Spleen (tissue), 11 donors: ENCODE results near the gene SLC5A6. TPM values are rescaled to one million over a fixed set of nuclear protein-coding genes. Genes with fewer than 3 reads are reported as not detected.

Source experiments
- DNase-seq: peaks from one replicate; pipeline ENCODE4 v3.0.0-alpha.2; 2020
- H3K27ac ChIP-seq, 8 donors: fragments of 200-600 bp; sonication (generic) in 7 of 8; 1 replicate in 4 of 8; 2 replicates in 4 of 8; pipeline versions ENCODE4 v1.5.0 to v1.8.0; 2016 to 2021; ENCODE audit warnings: inconsistent platforms in 4 of 8, mild to moderate bottlenecking in 4 of 8, moderate library complexity in 1 of 8
- H3K27me3 ChIP-seq, 7 donors: fragments of 200-600 bp; sonication (generic) in 6 of 7; replicated peaks in 1 of 7; 1 replicate in 4 of 7; 2 replicates in 3 of 7; pipeline versions ENCODE4 v1.5.0 to v1.8.0; 2016 to 2021; ENCODE audit warnings: inconsistent platforms in 3 of 7, mild to moderate bottlenecking in 1 of 7
- H3K36me3 ChIP-seq, 6 donors: fragments of 200-600 bp; sonication (generic) in 5 of 6; 1 replicate in 4 of 6; 2 replicates in 2 of 6; pipeline versions ENCODE4 v1.5.0 to v1.8.0; 2016 to 2021; ENCODE audit warnings: inconsistent platforms in 2 of 6
- H3K4me1 ChIP-seq, 6 donors: fragments of 200-600 bp; sonication (generic) in 5 of 6; 1 replicate in 3 of 6; 2 replicates in 3 of 6; pipeline versions ENCODE4 v1.5.0 to v1.8.0; 2016 to 2021; ENCODE audit warnings: inconsistent platforms in 3 of 6
- H3K4me3 ChIP-seq, 8 donors: fragments of 200-600 bp; sonication (generic) in 7 of 8; 1 replicate in 4 of 8; 2 replicates in 4 of 8; pipeline versions ENCODE4 v1.5.0 to v1.8.0; 2016 to 2021; ENCODE audit warnings: inconsistent platforms in 4 of 8, mild to moderate bottlenecking in 4 of 8, moderate library complexity in 2 of 8
- H3K9me3 ChIP-seq, 8 donors: fragments of 200-600 bp; sonication (generic) in 7 of 8; 1 replicate in 4 of 8; 2 replicates in 4 of 8; pipeline versions ENCODE4 v1.5.0 to v1.8.0; 2016 to 2021; ENCODE audit warnings: inconsistent platforms in 4 of 8
- POLR2A ChIP-seq, 3 donors: fragments of 450-650 bp; IDR thresholded peaks; one replicate each; pipeline ENCODE4 v1.5.1; 2017; ENCODE audit warnings: antibody characterized with exemption in 3 of 3, mild to moderate bottlenecking in 1 of 3
- POLR2AphosphoS5 ChIP-seq, 3 donors: sonication (generic); formaldehyde crosslinking; IDR thresholded peaks; one replicate each; pipeline ENCODE4 v1.5.1; 2017; ENCODE audit warnings: antibody characterized with exemption in 3 of 3
- WGBS, 5 donors: extraction: QIAGEN DNeasy Blood & Tissue Kit in 3 of 5; methylation state at CpG; one replicate each; pipeline versions ENCODE4 v1.1.5 to v1.1.7; 2013 to 2018; 5-methylcytosine and 5-hydroxymethylcytosine counted together
- intact Hi-C: fragments of 100-400 bp; cut with DNase I; formaldehyde crosslinking; loops from one replicate; pipeline ENCODE4 v1.15.0; 2023; ENCODE audit warnings: low total_unique reads
- polyA plus RNA-seq, 3 donors: library from polyadenylated mRNA; stranded (reverse); fragments of 200-250 nt; gene quantifications; one replicate each; pipeline ENCODE4 v1.2.1, GENCODE V29; 2013
- total RNA-seq, 7 donors: library from RNA; depleted of rRNA in 3 of 7; stranded (reverse); fragments of >200 nt in 3 of 7; fragmentation: NEBNext Ultra II Directional in 4 of 7; extraction: Animal tissue kit (Norgen Biotek cat#: 25700) in 4 of 7; gene quantifications; one replicate each; pipeline versions ENCODE4 v1.1.0 to v1.2.1, GENCODE V29; 2016 to 2021
- TF ChIP-seq, protein P1 (sequence below), 11 experiments: fragments of 200-600 bp in 7 of 11; fragments of 450-650 bp in 4 of 11; sonication (generic) in 4 of 11; IDR thresholded peaks in 8 of 11; conservative IDR thresholded peaks in 3 of 11; 1 replicate in 7 of 11; 2 replicates in 4 of 11; pipeline versions ENCODE4 v1.4.0 to v1.8.0; 2016 to 2021; ENCODE audit warnings: antibody characterized with exemption in 11 of 11, inconsistent platforms in 4 of 11, mild to moderate bottlenecking in 1 of 11
- donor health status: healthy with polysubstance abuse.
- donor health status: DM: no; HTN: no; CAD: no; lungs with moderate emphysema.
- donor health status: DM: no; HTN: no; CAD: no.
- donor health status: Bipolar disorder and iron deficiency.
- donor health status: healthy.
- donor health status: DM: no; HTN: no; CAD: no.
- donor health status: DM: yes; HTN: yes; CAD: no.

The SLC5A6 gene
- total and polyA plus RNA-seq, 10 donors = 11.9 to 33.3 (median 22.7) TPM

DNA sequence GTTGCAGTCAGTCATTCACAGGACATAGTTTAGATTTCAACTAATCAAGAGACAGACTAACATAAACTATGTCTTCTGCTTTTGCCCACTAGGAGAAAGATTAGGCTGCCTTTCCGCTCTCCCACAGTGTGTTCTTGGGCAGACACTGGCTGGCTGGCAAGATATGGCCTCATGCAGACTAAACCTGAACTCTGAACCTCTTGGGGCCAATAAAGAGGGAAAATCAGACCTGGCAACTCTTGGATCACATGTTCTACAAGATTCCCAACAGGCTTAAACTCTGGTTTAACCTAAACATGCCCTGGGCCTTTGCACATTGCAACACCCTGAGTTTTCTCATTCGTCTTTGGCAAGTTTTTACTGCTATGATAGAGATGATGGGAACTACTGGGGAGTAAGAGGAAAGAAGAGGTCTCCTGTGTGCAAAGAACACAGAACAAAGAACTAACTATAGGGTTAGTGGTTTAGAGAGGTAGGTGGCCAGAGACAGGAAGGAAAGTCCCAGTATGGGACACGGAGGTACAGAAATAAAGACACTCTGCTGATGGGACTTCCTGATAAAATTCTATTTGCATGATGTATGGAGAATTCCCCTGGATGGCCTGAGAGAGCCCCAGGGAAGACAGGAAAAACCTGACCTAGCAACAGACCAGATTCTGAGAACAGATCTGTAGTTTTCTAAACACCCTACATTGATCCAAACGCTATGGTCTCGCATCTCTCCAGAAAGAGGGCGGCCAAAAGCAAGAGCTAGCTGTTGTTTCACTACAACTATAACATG, 2.3 kb downstream of the SLC5A6 start:
- TF ChIP-seq POLR2AphosphoS5 (IDR thresholded peaks at IDR 0.05) = no peak
- TF ChIP-seq POLR2A (IDR thresholded peaks at IDR 0.05) = no peak
- TF ChIP-seq, protein P1, sequence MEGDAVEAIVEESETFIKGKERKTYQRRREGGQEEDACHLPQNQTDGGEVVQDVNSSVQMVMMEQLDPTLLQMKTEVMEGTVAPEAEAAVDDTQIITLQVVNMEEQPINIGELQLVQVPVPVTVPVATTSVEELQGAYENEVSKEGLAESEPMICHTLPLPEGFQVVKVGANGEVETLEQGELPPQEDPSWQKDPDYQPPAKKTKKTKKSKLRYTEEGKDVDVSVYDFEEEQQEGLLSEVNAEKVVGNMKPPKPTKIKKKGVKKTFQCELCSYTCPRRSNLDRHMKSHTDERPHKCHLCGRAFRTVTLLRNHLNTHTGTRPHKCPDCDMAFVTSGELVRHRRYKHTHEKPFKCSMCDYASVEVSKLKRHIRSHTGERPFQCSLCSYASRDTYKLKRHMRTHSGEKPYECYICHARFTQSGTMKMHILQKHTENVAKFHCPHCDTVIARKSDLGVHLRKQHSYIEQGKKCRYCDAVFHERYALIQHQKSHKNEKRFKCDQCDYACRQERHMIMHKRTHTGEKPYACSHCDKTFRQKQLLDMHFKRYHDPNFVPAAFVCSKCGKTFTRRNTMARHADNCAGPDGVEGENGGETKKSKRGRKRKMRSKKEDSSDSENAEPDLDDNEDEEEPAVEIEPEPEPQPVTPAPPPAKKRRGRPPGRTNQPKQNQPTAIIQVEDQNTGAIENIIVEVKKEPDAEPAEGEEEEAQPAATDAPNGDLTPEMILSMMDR (IDR thresholded peaks at IDR 0.05 in 8 of 11, conservative IDR thresholded peaks at IDR 0.05 in 3 of 11) = no peak
- Histone ChIP-seq H3K27ac (no peak overlapping the region), H3K9me3 (no peaks in the 10 kb centered on the region), H3K4me1 (peaks cover 4 to 39% (median 24%) of the 10 kb centered on the region in 6 donors), H3K36me3 (peaks cover 0 to 65% (median 38%) of the 10 kb centered on the region in 6 donors), H3K4me3 (no peak overlapping the region), H3K27me3 (no peaks in the 10 kb centered on the region)
- DNase-seq = no peak
- WGBS, 5 donors = 80 to 87% (median 82%) methylated on average over 6 of the region's 6 CpGs
- intact Hi-C loops = no loop called here

DNA sequence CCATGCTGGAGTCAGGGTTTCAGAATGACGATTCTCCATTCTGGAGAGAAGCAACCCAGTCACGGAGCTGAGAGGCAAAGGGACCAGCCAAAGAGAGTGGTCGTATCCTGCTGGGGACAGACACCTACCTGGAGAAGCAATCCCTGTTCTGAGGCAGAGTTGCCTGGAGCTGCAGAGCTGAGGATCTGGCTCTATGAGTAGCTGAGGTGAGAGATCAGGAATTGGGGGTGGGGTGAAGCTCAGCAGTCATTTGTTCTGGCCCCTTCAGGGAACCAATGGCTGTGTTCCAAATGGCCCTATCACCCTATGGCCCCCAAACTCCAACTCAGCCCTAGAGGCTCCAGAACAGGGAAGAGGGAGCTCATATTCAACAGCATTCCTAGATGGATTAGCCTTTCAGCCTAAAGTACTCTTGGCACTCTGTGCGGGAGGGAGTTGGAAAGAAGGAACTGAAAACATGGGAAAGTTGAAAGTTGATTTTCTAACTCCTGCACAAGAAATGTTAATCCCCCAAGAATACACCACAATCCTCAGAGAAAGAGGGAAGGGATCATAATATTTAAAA, 3.5 kb downstream of the SLC5A6 start:
- Histone ChIP-seq H3K27ac (no peak overlapping the region), H3K36me3 (peaks cover 0 to 67% (median 51%) of the 10 kb centered on the region in 6 donors), H3K4me1 (peaks cover 4 to 33% (median 20%) of the 10 kb centered on the region in 6 donors), H3K27me3 (no peaks in the 10 kb centered on the region), H3K9me3 (no peaks in the 10 kb centered on the region), H3K4me3 (no peak overlapping the region)
- intact Hi-C loops = no loop called here
- WGBS, 5 donors = 81 to 96% (median 91%) methylated on average over 4 of the region's 4 CpGs
- DNase-seq = no peak
- TF ChIP-seq, protein P1 (IDR thresholded peaks at IDR 0.05 in 8 of 11, conservative IDR thresholded peaks at IDR 0.05 in 3 of 11) = no peak
- TF ChIP-seq POLR2AphosphoS5 (IDR thresholded peaks at IDR 0.05) = no peak

DNA sequence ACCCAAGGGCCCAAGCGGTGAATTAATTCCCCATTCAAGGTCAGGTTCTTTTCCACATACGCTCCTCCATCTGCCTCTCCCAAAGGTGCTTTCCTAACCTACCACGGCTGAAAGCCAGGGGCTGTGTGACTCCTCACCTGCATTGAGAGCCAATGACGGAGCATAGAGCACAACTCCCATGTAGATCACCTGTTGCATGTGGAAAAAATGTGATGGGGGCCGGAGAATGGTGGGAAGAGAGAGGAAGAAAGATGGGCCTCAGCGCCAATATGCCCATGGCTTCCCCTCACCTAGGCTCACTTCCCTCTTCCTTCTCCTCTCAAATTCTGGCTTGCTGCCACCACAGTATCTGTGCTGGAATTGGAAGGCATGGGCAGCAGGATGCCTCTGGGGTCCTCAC, 5.7 kb downstream of the SLC5A6 start:
- Histone ChIP-seq H3K4me3 (no peak overlapping the region), H3K27me3 (no peaks in the 10 kb centered on the region), H3K27ac (no peak overlapping the region), H3K36me3 (peaks cover 0 to 86% (median 68%) of the 10 kb centered on the region in 6 donors), H3K4me1 (peaks cover 0 to 19% (median 7%) of the 10 kb centered on the region in 6 donors), H3K9me3 (no peaks in the 10 kb centered on the region)
- DNase-seq = no peak
- TF ChIP-seq, protein P1 (IDR thresholded peaks at IDR 0.05 in 8 of 11, conservative IDR thresholded peaks at IDR 0.05 in 3 of 11) = no peak
- TF ChIP-seq POLR2A (IDR thresholded peaks at IDR 0.05) (no peak), POLR2AphosphoS5 (IDR thresholded peaks at IDR 0.05) (no peak)
- intact Hi-C loops = no loop called here
- 88 to 97% (median 93%) methylated on average over 6 of the region's 6 CpGs for WGBS, 5 donors

DNA sequence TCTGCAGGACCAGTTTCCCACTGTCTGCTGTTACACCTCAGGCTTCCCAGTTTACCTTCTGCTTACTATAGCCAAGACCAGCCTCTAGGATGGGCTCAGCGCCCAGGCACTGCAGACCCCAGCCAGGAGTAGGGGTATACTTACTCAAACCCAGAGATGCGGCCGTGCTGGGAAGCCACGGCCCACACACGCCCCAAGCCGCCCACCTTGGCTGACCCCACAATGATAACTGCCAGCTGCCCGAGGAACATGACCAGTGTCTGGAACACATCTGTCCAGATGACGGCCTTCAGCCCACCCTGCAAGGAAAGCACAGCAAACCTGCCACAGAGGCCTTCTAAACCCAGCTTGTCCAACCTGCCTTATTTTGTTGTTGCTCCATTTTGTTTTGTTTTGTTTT, 6.9 kb downstream of the SLC5A6 start:
- intact Hi-C loops = no loop called here
- H3K36me3 ChIP-seq = peaks cover 0 to 98% (median 77%) of the 10 kb centered on the region in 6 donors
- TF ChIP-seq POLR2AphosphoS5 (IDR thresholded peaks at IDR 0.05) = no peak
- TF ChIP-seq POLR2A (IDR thresholded peaks at IDR 0.05) = no peak
- TF ChIP-seq, protein P1 (IDR thresholded peaks at IDR 0.05 in 8 of 11, conservative IDR thresholded peaks at IDR 0.05 in 3 of 11) = no peak

More for the DNA sequence above, 6.9 kb downstream of the SLC5A6 start:
- H3K9me3 ChIP-seq = no peaks in the 10 kb centered on the region
- WGBS, 5 donors = 80 to 95% (median 89%) methylated on average over 8 of the region's 8 CpGs
- no peak for DNase-seq
- H3K27me3 ChIP-seq = no peaks in the 10 kb centered on the region
- peaks cover 0 to 9% (median 0%) of the 10 kb centered on the region in 6 donors for H3K4me1 ChIP-seq
- no peak overlapping the region for H3K27ac ChIP-seq
- no peak overlapping the region for H3K4me3 ChIP-seq
